PC-3 (cell line): ENCODE results near the gene SPON2. TPM values are rescaled to one million over a fixed set of nuclear protein-coding genes. Genes with fewer than 3 reads are reported as not detected.
"Not testable (repeated sequence)": the region's sequence is repeated elsewhere in the genome, so short reads cannot be mapped to it uniquely, and the experiment has no call there.

Experiments used
- ATAC-seq: fragments of 200-7000 bp; cut with Tn5 transposase; 2 replicates; pipeline ENCODE4 v1.9.1; 2020; ENCODE audit warnings: mild to moderate bottlenecking, moderate library complexity
- BruUV-seq: library from RNA; stranded (reverse); fragments of 400-500 nt; replicated peaks from 2 replicates; lab custom pipeline; 2021; lab: Mats Ljungman, UMichigan
- CTCF ChIA-PET: fragments of 300-600 bp; sonication (Branson Sonifier 250); formaldehyde crosslinking; loops from one replicate; lab custom pipeline; 2022; ENCODE audit warnings: antibody characterized with exemption; lab: Charles Lee
- POLR2A ChIA-PET: fragments of 300-600 bp; sonication (Branson Sonifier 250); formaldehyde crosslinking; loops from one replicate; lab custom pipeline; 2022; ENCODE audit warnings: antibody characterized with exemption; ENCODE audit not compliant: unreplicated experiment; lab: Charles Lee
- DNase-seq: peaks from one replicate; pipeline ENCODE4 v3.0.0-alpha.2; 2015
- H2AFZ ChIP-seq: fragments of 300-600 bp; sonication (generic); 2 replicates; pipeline ENCODE4 v1.6.0; 2016; ENCODE audit warnings: antibody characterized with exemption, low read length
- H3F3A ChIP-seq: fragments of 300-600 bp; sonication (generic); one replicate; pipeline ENCODE4 v1.6.0; 2017; ENCODE audit warnings: antibody characterized with exemption, low read length, control low read depth, mild to moderate bottlenecking; ENCODE audit not compliant: unreplicated experiment
- H3K27ac ChIP-seq: fragments of 300-600 bp; sonication (generic); 2 replicates; pipeline ENCODE4 v1.5.1; 2016; ENCODE audit warnings: mild to moderate bottlenecking, low read length
- H3K27me3 ChIP-seq: fragments of 300-600 bp; sonication (generic); 2 replicates; pipeline ENCODE4 v1.6.1; 2016; ENCODE audit warnings: low read length, mixed read lengths
- H3K36me3 ChIP-seq: fragments of 300-600 bp; sonication (generic); 2 replicates; pipeline ENCODE4 v1.6.1; 2016; ENCODE audit warnings: low read depth, mixed run types, low read length, mixed read lengths
- H3K4me1 ChIP-seq: fragments of 300-600 bp; sonication (generic); 2 replicates; pipeline ENCODE4 v1.5.1; 2016; ENCODE audit warnings: low read length; ENCODE audit not compliant: insufficient read depth
- H3K4me2 ChIP-seq: fragments of 300-600 bp; sonication (generic); 2 replicates; pipeline ENCODE4 v1.6.0; 2016; ENCODE audit warnings: low read length
- H3K4me3 ChIP-seq: fragments of 300-600 bp; sonication (generic); 2 replicates; pipeline ENCODE4 v1.5.1; 2016; ENCODE audit warnings: mild to moderate bottlenecking, low read length, mixed read lengths
- H3K79me2 ChIP-seq: fragments of 300-600 bp; sonication (generic); 2 replicates; pipeline ENCODE4 v1.6.1; 2017; ENCODE audit warnings: low read length, mixed read lengths
- H3K9ac ChIP-seq: fragments of 300-600 bp; sonication (generic); 2 replicates; pipeline ENCODE4 v1.6.0; 2016; ENCODE audit warnings: mild to moderate bottlenecking, low read length
- H3K9me2 ChIP-seq: fragments of 300-600 bp; sonication (generic); replicated peaks from 2 replicates; pipeline ENCODE4 v1.6.1; 2016; ENCODE audit warnings: mixed run types, low read length, mixed read lengths
- H3K9me3 ChIP-seq: fragments of 300-600 bp; sonication (generic); 2 replicates; pipeline ENCODE4 v1.6.1; 2016; ENCODE audit warnings: low read length, mixed read lengths
- H4K20me1 ChIP-seq: fragments of 300-600 bp; sonication (generic); 2 replicates; pipeline ENCODE4 v1.6.1; 2016; ENCODE audit warnings: low read length, mixed read lengths
- EZH2 ChIP-seq: fragments of 300-600 bp; sonication (generic); IDR thresholded peaks from one replicate; pipeline ENCODE4 v1.6.1; 2017; ENCODE audit warnings: antibody characterized with exemption, mild to moderate bottlenecking, low read length; ENCODE audit not compliant: unreplicated experiment
- EZH2phosphoT487 ChIP-seq: fragments of 300-600 bp; sonication (generic); IDR thresholded peaks from 2 replicates; pipeline ENCODE4 v1.6.1; 2018; ENCODE audit warnings: mild to moderate bottlenecking, antibody characterized with exemption, low read length, borderline replicate concordance
- intact Hi-C: fragments of 100-400 bp; cut with micrococcal nuclease; formaldehyde crosslinking; loops from 2 replicates; pipeline ENCODE4 v1.9.0; 2023
- total RNA-seq: library from RNA; depleted of rRNA; stranded (reverse); fragments of >200 nt; gene quantifications from 2 replicates; pipeline ENCODE4 v1.2.3, GENCODE V29; 2014
- TF ChIP-seq, protein P1 (sequence below): fragments of 300-600 bp; sonication (generic); conservative IDR thresholded peaks from 2 replicates; pipeline ENCODE4 v1.5.1; 2017; ENCODE audit warnings: antibody characterized with exemption, low read depth, mild to moderate bottlenecking, low read length

Gene SPON2
- total RNA-seq, 1 experiment from 2014 or later = 0.80 TPM

DNA sequence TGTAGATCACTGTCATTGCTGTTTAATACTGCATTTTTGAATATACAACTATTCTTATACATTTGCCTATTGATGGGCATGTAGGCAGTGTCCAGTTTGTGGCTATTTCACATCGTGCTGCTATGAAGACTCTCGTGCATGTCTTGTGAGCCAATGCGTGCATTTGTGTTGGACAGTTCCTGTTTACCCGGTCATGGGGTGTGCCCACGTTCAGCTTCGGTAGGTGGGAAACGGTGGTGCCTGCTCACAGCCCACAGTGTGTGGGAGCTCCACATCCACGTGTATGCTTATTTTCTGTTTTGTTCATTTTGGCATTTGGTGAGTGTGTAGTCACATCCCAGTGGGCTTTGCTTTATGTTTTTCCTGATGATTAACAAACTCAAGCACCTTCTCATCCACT lies 39.4 kb downstream of the SPON2 start:
- Histone ChIP-seq H2AFZ (no peak overlapping the region), H4K20me1 (no peaks in the 10 kb centered on the region), H3K27ac (no peak overlapping the region), H3K9ac (no peak overlapping the region), H3F3A (no peaks in the 10 kb centered on the region), H3K4me2 (no peak overlapping the region), H3K27me3 (peaks cover 16% of the 10 kb centered on the region), H3K9me2 (no peaks in the 10 kb centered on the region), H3K79me2 (no peaks in the 10 kb centered on the region), H3K9me3 (no peaks in the 10 kb centered on the region), H3K36me3 (no peaks in the 10 kb centered on the region), H3K4me3 (no peak overlapping the region), H3K4me1 (no peaks in the 10 kb centered on the region)
- TF ChIP-seq, protein P1, sequence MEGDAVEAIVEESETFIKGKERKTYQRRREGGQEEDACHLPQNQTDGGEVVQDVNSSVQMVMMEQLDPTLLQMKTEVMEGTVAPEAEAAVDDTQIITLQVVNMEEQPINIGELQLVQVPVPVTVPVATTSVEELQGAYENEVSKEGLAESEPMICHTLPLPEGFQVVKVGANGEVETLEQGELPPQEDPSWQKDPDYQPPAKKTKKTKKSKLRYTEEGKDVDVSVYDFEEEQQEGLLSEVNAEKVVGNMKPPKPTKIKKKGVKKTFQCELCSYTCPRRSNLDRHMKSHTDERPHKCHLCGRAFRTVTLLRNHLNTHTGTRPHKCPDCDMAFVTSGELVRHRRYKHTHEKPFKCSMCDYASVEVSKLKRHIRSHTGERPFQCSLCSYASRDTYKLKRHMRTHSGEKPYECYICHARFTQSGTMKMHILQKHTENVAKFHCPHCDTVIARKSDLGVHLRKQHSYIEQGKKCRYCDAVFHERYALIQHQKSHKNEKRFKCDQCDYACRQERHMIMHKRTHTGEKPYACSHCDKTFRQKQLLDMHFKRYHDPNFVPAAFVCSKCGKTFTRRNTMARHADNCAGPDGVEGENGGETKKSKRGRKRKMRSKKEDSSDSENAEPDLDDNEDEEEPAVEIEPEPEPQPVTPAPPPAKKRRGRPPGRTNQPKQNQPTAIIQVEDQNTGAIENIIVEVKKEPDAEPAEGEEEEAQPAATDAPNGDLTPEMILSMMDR = no peak
- no peak for TF ChIP-seq EZH2phosphoT487
- no peak for DNase-seq
- POLR2A ChIA-PET = no interaction called here
- CTCF ChIA-PET = no interaction called here
- BruUV-seq = no TSS peak
- no peak for ATAC-seq
- intact Hi-C loops = no loop called here

DNA sequence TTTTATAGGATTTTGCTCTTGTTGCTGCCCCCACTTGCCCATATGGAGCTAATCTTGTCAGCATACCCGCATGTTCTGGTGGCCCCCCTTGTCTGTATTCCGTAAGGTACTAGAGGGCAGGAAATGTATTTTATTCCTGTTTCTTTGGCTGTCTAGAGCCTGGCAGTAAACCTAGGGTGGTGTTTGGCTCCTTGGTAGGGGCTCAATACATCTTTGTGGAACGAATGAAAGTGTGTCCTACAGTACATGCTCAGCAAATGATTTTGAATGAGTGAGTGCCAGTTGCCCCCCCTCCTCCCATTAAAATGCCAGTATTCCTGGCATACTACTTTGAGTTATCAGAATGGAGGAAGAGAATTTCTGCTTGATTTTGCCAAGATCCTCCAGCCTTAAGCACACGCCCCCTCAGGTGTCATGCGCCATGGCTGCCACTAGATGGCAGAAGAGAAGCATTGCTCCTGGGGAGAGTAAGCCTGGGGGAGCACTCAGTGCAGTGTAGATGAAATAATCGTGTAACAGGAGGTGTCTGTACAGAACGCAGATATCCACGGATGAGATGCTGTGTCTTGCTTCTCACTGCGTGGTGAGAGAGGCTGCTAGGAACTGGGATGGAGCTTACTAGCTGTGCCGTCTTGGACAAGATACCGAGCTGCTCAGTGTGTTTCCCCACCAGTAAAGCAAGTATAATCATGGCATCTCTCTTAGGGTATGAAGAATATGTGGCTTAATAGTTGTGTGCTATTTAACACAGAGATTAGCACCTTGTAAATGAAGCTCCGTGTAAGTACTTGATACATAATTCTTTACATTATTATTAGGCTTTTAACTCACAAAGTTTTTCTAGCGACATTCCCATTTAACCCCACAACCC lies 41.8 kb downstream of the SPON2 start:
- BruUV-seq = no TSS peak
- TF ChIP-seq EZH2phosphoT487 = no peak
- TF ChIP-seq, protein P1 = peak; percentile 92
- Histone ChIP-seq H2AFZ (0 out of 2 replicates have a peak overlapping the region, but pooled peaks have one; percentile 2), H3K27me3 (peaks cover 4% of the 10 kb centered on the region; the same call in 1 of the 2 replicates), H4K20me1 (no peaks in the 10 kb centered on the region), H3K4me2 (no peak overlapping the region; the same call in 1 of the 2 replicates), H3K36me3 (no peaks in the 10 kb centered on the region), H3K4me1 (no peaks in the 10 kb centered on the region), H3K27ac (no peak overlapping the region), H3K79me2 (no peaks in the 10 kb centered on the region), H3F3A (no peaks in the 10 kb centered on the region), H3K4me3 (no peak overlapping the region), H3K9me3 (no peaks in the 10 kb centered on the region), H3K9ac (no peak overlapping the region), H3K9me2 (no peaks in the 10 kb centered on the region)
- ChIA-PET POLR2A (no interaction called here), CTCF (no interaction called here)
- peak; percentile 93 for ATAC-seq
- DNase-seq = peak; percentile 88
- intact Hi-C loops = no loop called here

DNA sequence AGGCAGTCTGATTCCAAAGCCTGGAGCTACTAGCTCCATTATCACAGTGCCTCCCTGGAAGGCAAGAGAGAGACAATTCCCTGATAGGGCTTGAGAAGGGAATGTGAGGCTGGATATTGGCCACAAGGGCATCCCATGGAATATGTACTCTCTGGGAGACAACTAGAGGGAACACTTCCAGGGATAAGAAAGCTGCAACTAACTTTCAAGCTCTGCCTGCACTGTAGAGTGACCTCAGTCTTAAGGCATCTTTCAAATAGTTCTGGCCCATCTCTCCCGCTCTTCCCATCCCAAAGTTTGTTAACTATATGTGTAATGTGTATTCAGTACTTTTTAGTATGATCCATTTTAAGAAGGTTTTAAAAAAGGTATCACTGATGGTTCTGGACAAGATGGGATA lies 45.9 kb downstream of the SPON2 start:
- Histone ChIP-seq H3K27ac (no peak overlapping the region), H3K4me2 (no peak overlapping the region), H2AFZ (no peak overlapping the region), H3F3A (no peaks in the 10 kb centered on the region), H3K9me2 (no peaks in the 10 kb centered on the region), H4K20me1 (no peaks in the 10 kb centered on the region), H3K27me3 (no peaks in the 10 kb centered on the region), H3K4me3 (no peak overlapping the region), H3K4me1 (no peaks in the 10 kb centered on the region), H3K79me2 (no peaks in the 10 kb centered on the region), H3K36me3 (no peaks in the 10 kb centered on the region), H3K9me3 (no peaks in the 10 kb centered on the region), H3K9ac (no peak overlapping the region)
- intact Hi-C loops = no loop called here
- ATAC-seq (no peak), DNase-seq (no peak)
- POLR2A ChIA-PET = no interaction called here
- TF ChIP-seq EZH2 = no peak
- TF ChIP-seq, protein P1 = no peak
- no peak for TF ChIP-seq EZH2phosphoT487
- BruUV-seq = no TSS peak
- CTCF ChIA-PET = no interaction called here

- H3K9me2 ChIP-seq, CTCF ChIA-PET, H4K20me1 ChIP-seq, BruUV-seq, intact Hi-C loops, H3K4me1 ChIP-seq, ATAC-seq, H3K27me3 ChIP-seq, H3K79me2 ChIP-seq, POLR2A ChIA-PET, H3K27ac ChIP-seq, H3K4me3 ChIP-seq, H3K36me3 ChIP-seq, DNase-seq, H3K4me2 ChIP-seq, H2AFZ ChIP-seq, H3F3A ChIP-seq, H3K9me3 ChIP-seq, H3K9ac ChIP-seq: not testable (repeated sequence)
Observed at GRCh38 chr4:1125466-1125865, 46.9 kb downstream of the SPON2 start.
